Measurements from ENCODE around the gene ADAMTS2. TPM values are rescaled to one million over a fixed set of nuclear protein-coding genes. Genes with fewer than 3 reads are reported as not detected.

ADAMTS2 gene
- total RNA-seq, 1 donor from 2014 or later: 1.2 TPM

GRCh38 chr5:179153341-179153901 lies 191.8 kb downstream of the ADAMTS2 start:
- Mint-ChIP-seq H3K9me3 (no peaks in the 10 kb centered on the region), H3K4me1 (no peaks in the 10 kb centered on the region), H3K4me3 (no peak overlapping the region), H3K27ac (no peak overlapping the region), H3K36me3 (peaks cover 2% of the 10 kb centered on the region), H3K27me3 (ENCODE audit: insufficient read depth, low read depth) (peaks cover 8% of the 10 kb centered on the region)
- H3K79me2 ChIP-seq (ENCODE audit: low read depth): no peaks in the 10 kb centered on the region
- H3K4me2 ChIP-seq: no peak overlapping the region
- H2AFZ ChIP-seq (replicated peaks): no peak overlapping the region
- no peaks in the 10 kb centered on the region for H4K20me1 ChIP-seq (ENCODE audit: low read depth)
- TF ChIP-seq EZH2phosphoT487 (IDR thresholded peaks at IDR 0.05) (no peak), EZH2 (IDR thresholded peaks at IDR 0.05) (no peak)
- H3K4me1 ChIP-seq: no peaks in the 10 kb centered on the region
- no peaks in the 10 kb centered on the region for H3K27me3 ChIP-seq
- no peak overlapping the region for H3K27ac ChIP-seq
- no peaks in the 10 kb centered on the region for H3K36me3 ChIP-seq
- H3K9ac ChIP-seq: no peak overlapping the region
- DNase-seq (ENCODE audit: low spot score): no peak
- no peaks in the 10 kb centered on the region for H3F3A ChIP-seq (ENCODE audit: low read depth)
- no peak overlapping the region for H3K4me3 ChIP-seq
- no peaks in the 10 kb centered on the region for H3K9me3 ChIP-seq (ENCODE audit: low read depth)

GRCh38 chr5:179152941-179153340 lies 192.3 kb downstream of the ADAMTS2 start:
- Histone ChIP-seq H3K4me1 (no peaks in the 10 kb centered on the region), H3K27ac (no peak overlapping the region), H3K36me3 (no peaks in the 10 kb centered on the region), H3K9ac (no peak overlapping the region), H3F3A (ENCODE audit: low read depth) (no peaks in the 10 kb centered on the region), H3K79me2 (ENCODE audit: low read depth) (no peaks in the 10 kb centered on the region), H4K20me1 (ENCODE audit: low read depth) (no peaks in the 10 kb centered on the region), H3K4me3 (no peak overlapping the region), H3K27me3 (no peaks in the 10 kb centered on the region), H3K4me2 (no peak overlapping the region), H2AFZ (replicated peaks) (no peak overlapping the region), H3K9me3 (ENCODE audit: low read depth) (no peaks in the 10 kb centered on the region)
- H3K36me3 Mint-ChIP-seq: peaks cover 2% of the 10 kb centered on the region
- no peaks in the 10 kb centered on the region for H3K9me3 Mint-ChIP-seq
- H3K4me3 Mint-ChIP-seq: no peak overlapping the region
- no peak overlapping the region for H3K27ac Mint-ChIP-seq
- peaks cover 8% of the 10 kb centered on the region for H3K27me3 Mint-ChIP-seq (ENCODE audit: insufficient read depth, low read depth)
- TF ChIP-seq EZH2phosphoT487 (IDR thresholded peaks at IDR 0.05) (no peak), EZH2 (IDR thresholded peaks at IDR 0.05) (no peak), CTCF (IDR thresholded peaks at IDR 0.05) (no peak)
- H3K4me1 Mint-ChIP-seq: no peaks in the 10 kb centered on the region
- DNase-seq (ENCODE audit: low spot score): no peak

- TF ChIP-seq CTCF (IDR thresholded peaks at IDR 0.05): no peak
- TF ChIP-seq EZH2phosphoT487 (IDR thresholded peaks at IDR 0.05): no peak
- no peak for TF ChIP-seq EZH2 (IDR thresholded peaks at IDR 0.05)
- Histone ChIP-seq H3F3A (ENCODE audit: low read depth) (no peaks in the 10 kb centered on the region), H3K9me3 (ENCODE audit: low read depth) (no peaks in the 10 kb centered on the region), H3K4me3 (no peak overlapping the region), H3K4me2 (no peak overlapping the region), H3K9ac (no peak overlapping the region), H3K79me2 (ENCODE audit: low read depth) (no peaks in the 10 kb centered on the region), H3K36me3 (no peaks in the 10 kb centered on the region), H2AFZ (replicated peaks) (no peak overlapping the region), H4K20me1 (ENCODE audit: low read depth) (no peaks in the 10 kb centered on the region), H3K27me3 (no peaks in the 10 kb centered on the region), H3K27ac (no peak overlapping the region), H3K4me1 (no peaks in the 10 kb centered on the region)
- H3K9me3 Mint-ChIP-seq: peaks cover 3% of the 10 kb centered on the region
- H3K4me1 Mint-ChIP-seq: no peaks in the 10 kb centered on the region
- no peak overlapping the region for H3K27ac Mint-ChIP-seq
- peaks cover 5% of the 10 kb centered on the region for H3K27me3 Mint-ChIP-seq (ENCODE audit: insufficient read depth, low read depth)
- H3K36me3 Mint-ChIP-seq: peaks cover 2% of the 10 kb centered on the region
- no peak for DNase-seq (ENCODE audit: low spot score)
- H3K4me3 Mint-ChIP-seq: no peak overlapping the region
Observed at GRCh38 chr5:179152144-179152895, 192.9 kb downstream of the ADAMTS2 start.

All from neural progenitor cell (in vitro differentiated cells).